ENCODE data around the gene SPRED2.

Gene SPRED2

DNA sequence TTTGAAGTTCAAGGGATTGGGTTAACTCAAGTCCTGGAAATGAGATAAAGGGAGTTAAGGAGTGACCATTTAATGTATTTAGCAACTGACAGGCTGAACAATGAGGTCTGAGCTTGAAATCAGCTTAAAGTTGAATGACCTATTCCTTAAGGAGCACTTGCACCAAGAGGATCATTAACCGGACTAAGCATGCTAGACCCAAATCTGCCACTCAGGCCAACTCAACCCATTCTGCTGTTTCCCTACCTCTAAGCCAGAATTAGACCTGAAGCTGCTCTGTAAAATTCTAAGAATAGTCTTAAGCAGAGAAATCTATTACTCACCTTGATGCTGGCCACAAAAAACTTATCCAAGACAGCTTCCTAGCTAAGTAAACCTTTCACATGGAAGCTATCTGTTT, 59.8 kb downstream of the SPRED2 start:
- Histone ChIP-seq H3K14ac (ENCODE audit: low read length) (no peak overlapping the region), H3K23ac (ENCODE audit: low read depth, low read length, poor library complexity) (no peak overlapping the region), H3K9ac (ENCODE audit: low read depth, low read length, poor library complexity) (no peak overlapping the region), H3K27ac (replicated peaks; ENCODE audit: low read length) (no peak overlapping the region), H2BK5ac (ENCODE audit: low read length) (no peak overlapping the region), H4K8ac (ENCODE audit: low read depth, low read length) (no peak overlapping the region), H3K27me3 (ENCODE audit: control insufficient read depth in 3 of 3, insufficient read depth in 3 of 3, low read depth in 1 of 3, low read length in 3 of 3) (no peaks in the 10 kb centered on the region), H2AFZ (ENCODE audit: low read length) (no peak overlapping the region), H2AK5ac (ENCODE audit: low read depth, low read length) (no peak overlapping the region), H3K4ac (ENCODE audit: low read length) (no peak overlapping the region), H3K9me3 (replicated peaks in 1 of 2; ENCODE audit: control insufficient read depth in 2 of 2, insufficient read depth in 1 of 2, low read depth in 1 of 2, low read length in 2 of 2) (no peaks in the 10 kb centered on the region), H3K36me3 (replicated peaks in 1 of 2; ENCODE audit: control insufficient read depth in 2 of 2, insufficient read depth in 2 of 2, low read length in 2 of 2) (peaks cover 3 to 5% of the 10 kb centered on the region in 2 donors), H3K79me1 (ENCODE audit: low read depth, low read length) (no peaks in the 10 kb centered on the region), H2BK12ac (ENCODE audit: low read length) (no peak overlapping the region), H4K91ac (ENCODE audit: low read depth, low read length, poor library complexity) (no peak overlapping the region), H2BK15ac (ENCODE audit: low read length) (no peak overlapping the region), H3K4me2 (ENCODE audit: insufficient read depth, low read length, poor library complexity, severe bottlenecking) (no peak overlapping the region), H3K4me1 (ENCODE audit: control insufficient read depth in 2 of 2, insufficient read depth in 1 of 2, low read depth in 1 of 2, low read length in 2 of 2) (peaks cover 20 to 25% of the 10 kb centered on the region in 2 donors), H3K18ac (ENCODE audit: low read length) (no peak overlapping the region), H3K4me3 (ENCODE audit: low read length in 2 of 2) (no peak overlapping the region), H2BK120ac (ENCODE audit: low read depth, low read length) (no peak overlapping the region)
- no peak for DNase-seq (ENCODE audit: low spot score)
- WGBS, 2 donors (ENCODE audit: extremely low coverage in 2 of 2, insufficient read length in 2 of 2, insufficient replicate concordance in 1 of 2): no CpG with 5 or more reads among the region's 1 CpG

DNA sequence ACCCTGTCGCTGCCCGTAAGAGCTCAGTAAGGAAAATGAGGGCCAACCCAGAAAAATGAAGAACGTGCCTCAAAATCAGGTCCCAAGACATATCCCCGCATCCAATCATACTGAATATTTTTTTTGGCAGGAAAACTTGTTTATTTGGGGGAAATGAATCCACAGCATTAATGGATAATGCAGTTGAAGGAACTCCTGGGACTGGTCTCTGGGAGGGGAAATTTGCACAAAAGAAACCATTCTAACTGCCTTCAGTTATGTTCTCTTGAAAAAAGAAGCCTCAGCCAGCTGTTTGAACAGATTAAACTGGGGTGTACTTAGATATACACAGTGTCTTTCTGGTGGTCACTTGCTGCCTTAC, 61.3 kb downstream of the SPRED2 start:
- no CpG with 5 or more reads among the region's 4 CpGs for WGBS, 2 donors (ENCODE audit: extremely low coverage in 2 of 2, insufficient read length in 2 of 2, insufficient replicate concordance in 1 of 2)

DNA sequence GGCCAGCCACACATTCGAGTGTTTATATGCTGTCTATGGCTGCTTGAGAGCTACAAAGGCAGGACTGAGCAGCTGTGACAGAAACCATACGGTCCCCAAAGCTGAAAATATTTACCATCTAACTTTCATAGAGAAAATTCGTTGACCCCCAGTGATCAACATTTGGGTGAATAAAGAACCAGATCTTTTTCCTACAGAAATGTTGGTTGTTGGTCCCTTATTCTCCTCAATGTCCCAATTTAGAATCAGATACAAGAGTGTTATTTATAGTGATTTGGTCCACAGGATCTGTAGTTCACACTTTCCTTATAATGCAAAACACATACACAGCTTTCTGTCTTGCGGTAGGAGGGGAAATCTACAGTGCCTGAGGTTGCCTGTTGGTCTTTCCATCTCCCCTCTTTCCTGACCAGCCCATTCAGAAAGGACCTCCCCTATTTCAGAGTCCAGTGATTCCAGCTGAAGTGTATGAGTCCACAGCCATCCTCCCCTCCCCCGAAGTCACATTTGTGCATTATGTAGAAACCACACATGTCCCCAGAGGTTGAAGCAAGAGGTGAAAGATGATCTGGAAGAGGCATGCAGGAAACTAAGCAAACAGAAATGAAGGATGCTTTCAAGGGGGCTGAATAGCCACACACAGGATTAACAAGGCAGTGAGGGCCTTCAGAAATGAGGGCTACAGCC, 61.9 kb downstream of the SPRED2 start:
- no peak for DNase-seq (ENCODE audit: low spot score)
- no peak overlapping the region for H4K8ac ChIP-seq (ENCODE audit: low read depth, low read length)
- H3K4ac ChIP-seq (ENCODE audit: low read length): no peak overlapping the region
- H4K91ac ChIP-seq (ENCODE audit: low read depth, low read length, poor library complexity): no peak overlapping the region
- H2AK5ac ChIP-seq (ENCODE audit: low read depth, low read length): no peak overlapping the region
- H3K9ac ChIP-seq (ENCODE audit: low read depth, low read length, poor library complexity): no peak overlapping the region
- no peak overlapping the region for H2BK120ac ChIP-seq (ENCODE audit: low read depth, low read length)
- peaks cover 20 to 45% of the 10 kb centered on the region in 2 donors for H3K4me1 ChIP-seq (ENCODE audit: control insufficient read depth in 2 of 2, insufficient read depth in 1 of 2, low read depth in 1 of 2, low read length in 2 of 2)
- WGBS, 2 donors (ENCODE audit: extremely low coverage in 2 of 2, insufficient read length in 2 of 2, insufficient replicate concordance in 1 of 2): no CpG with 5 or more reads among the region's 5 CpGs
- peak overlapping the region; percentile 15 for H3K27ac ChIP-seq (replicated peaks; ENCODE audit: low read length)
- H3K36me3 ChIP-seq (replicated peaks in 1 of 2; ENCODE audit: control insufficient read depth in 2 of 2, insufficient read depth in 2 of 2, low read length in 2 of 2): peaks cover 0 to 5% of the 10 kb centered on the region in 2 donors
- no peaks in the 10 kb centered on the region for H3K79me1 ChIP-seq (ENCODE audit: low read depth, low read length)
- no peak overlapping the region for H2BK15ac ChIP-seq (ENCODE audit: low read length)
- no peak overlapping the region for H3K23ac ChIP-seq (ENCODE audit: low read depth, low read length, poor library complexity)
- no peak overlapping the region for H2BK12ac ChIP-seq (ENCODE audit: low read length)
- no peak overlapping the region for H2BK5ac ChIP-seq (ENCODE audit: low read length)
- H3K4me3 ChIP-seq (ENCODE audit: low read length in 2 of 2): no peak overlapping the region
- H3K4me2 ChIP-seq (ENCODE audit: insufficient read depth, low read length, poor library complexity, severe bottlenecking): no peak overlapping the region
- no peak overlapping the region for H3K18ac ChIP-seq (ENCODE audit: low read length)
- no peaks in the 10 kb centered on the region for H3K27me3 ChIP-seq (ENCODE audit: control insufficient read depth in 3 of 3, insufficient read depth in 3 of 3, low read depth in 1 of 3, low read length in 3 of 3)
- H3K14ac ChIP-seq (ENCODE audit: low read length): no peak overlapping the region
- H3K9me3 ChIP-seq (replicated peaks in 1 of 2; ENCODE audit: control insufficient read depth in 2 of 2, insufficient read depth in 1 of 2, low read depth in 1 of 2, low read length in 2 of 2): no peaks in the 10 kb centered on the region
- no peak overlapping the region for H2AFZ ChIP-seq (ENCODE audit: low read length)

More for the DNA sequence above, 61.3 kb downstream of the SPRED2 start:
- Histone ChIP-seq H4K8ac (ENCODE audit: low read depth, low read length) (no peak overlapping the region), H3K27ac (replicated peaks; ENCODE audit: low read length) (peak overlapping the region; percentile 15), H3K36me3 (replicated peaks in 1 of 2; ENCODE audit: control insufficient read depth in 2 of 2, insufficient read depth in 2 of 2, low read length in 2 of 2) (peaks cover 0 to 5% of the 10 kb centered on the region in 2 donors), H3K4me2 (ENCODE audit: insufficient read depth, low read length, poor library complexity, severe bottlenecking) (no peak overlapping the region), H3K9me3 (replicated peaks in 1 of 2; ENCODE audit: control insufficient read depth in 2 of 2, insufficient read depth in 1 of 2, low read depth in 1 of 2, low read length in 2 of 2) (no peaks in the 10 kb centered on the region), H3K4ac (ENCODE audit: low read length) (no peak overlapping the region), H3K23ac (ENCODE audit: low read depth, low read length, poor library complexity) (no peak overlapping the region), H3K27me3 (ENCODE audit: control insufficient read depth in 3 of 3, insufficient read depth in 3 of 3, low read depth in 1 of 3, low read length in 3 of 3) (no peaks in the 10 kb centered on the region), H2BK15ac (ENCODE audit: low read length) (no peak overlapping the region), H2BK12ac (ENCODE audit: low read length) (no peak overlapping the region), H3K79me1 (ENCODE audit: low read depth, low read length) (no peaks in the 10 kb centered on the region), H4K91ac (ENCODE audit: low read depth, low read length, poor library complexity) (no peak overlapping the region), H3K14ac (ENCODE audit: low read length) (no peak overlapping the region), H3K9ac (ENCODE audit: low read depth, low read length, poor library complexity) (no peak overlapping the region), H2BK120ac (ENCODE audit: low read depth, low read length) (no peak overlapping the region), H3K4me3 (ENCODE audit: low read length in 2 of 2) (no peak overlapping the region), H3K4me1 (ENCODE audit: control insufficient read depth in 2 of 2, insufficient read depth in 1 of 2, low read depth in 1 of 2, low read length in 2 of 2) (peaks cover 19 to 40% of the 10 kb centered on the region in 2 donors), H2AK5ac (ENCODE audit: low read depth, low read length) (no peak overlapping the region), H2AFZ (ENCODE audit: low read length) (no peak overlapping the region), H2BK5ac (ENCODE audit: low read length) (no peak overlapping the region), H3K18ac (ENCODE audit: low read length) (no peak overlapping the region)
- DNase-seq (ENCODE audit: low spot score): no peak

DNA sequence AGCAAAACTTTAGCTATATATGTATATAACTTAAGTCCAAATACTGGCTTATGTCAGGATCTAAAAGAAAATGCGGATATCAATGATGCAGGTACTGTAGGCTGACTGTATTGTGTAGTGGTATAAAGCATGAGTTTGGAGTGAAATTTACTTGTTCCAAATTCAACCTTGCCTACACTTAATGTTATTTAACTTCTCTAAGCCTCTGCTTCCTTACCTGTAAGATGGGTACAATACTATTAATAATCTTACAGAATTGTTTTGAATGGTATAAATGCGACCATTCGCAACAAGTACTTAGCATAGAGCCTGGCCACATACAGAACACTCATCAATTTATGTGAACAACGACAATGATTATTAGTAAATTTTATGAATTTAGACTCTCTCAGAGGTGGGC, 62.4 kb downstream of the SPRED2 start:
- H2BK12ac ChIP-seq (ENCODE audit: low read length): no peak overlapping the region
- no peaks in the 10 kb centered on the region for H3K36me3 ChIP-seq (replicated peaks in 1 of 2; ENCODE audit: control insufficient read depth in 2 of 2, insufficient read depth in 2 of 2, low read length in 2 of 2)
- WGBS, 2 donors (ENCODE audit: extremely low coverage in 2 of 2, insufficient read length in 2 of 2, insufficient replicate concordance in 1 of 2): no CpG with 5 or more reads among the region's 4 CpGs
- H3K4me2 ChIP-seq (ENCODE audit: insufficient read depth, low read length, poor library complexity, severe bottlenecking): no peak overlapping the region
- H2BK5ac ChIP-seq (ENCODE audit: low read length): no peak overlapping the region
- no peak overlapping the region for H3K9ac ChIP-seq (ENCODE audit: low read depth, low read length, poor library complexity)
- no peak overlapping the region for H2BK120ac ChIP-seq (ENCODE audit: low read depth, low read length)
- H4K91ac ChIP-seq (ENCODE audit: low read depth, low read length, poor library complexity): no peak overlapping the region
- no peak overlapping the region for H4K8ac ChIP-seq (ENCODE audit: low read depth, low read length)
- H2AK5ac ChIP-seq (ENCODE audit: low read depth, low read length): no peak overlapping the region
- no peak for DNase-seq (ENCODE audit: low spot score)
- H3K27ac ChIP-seq (replicated peaks; ENCODE audit: low read length): no peak overlapping the region
- H3K27me3 ChIP-seq (ENCODE audit: control insufficient read depth in 3 of 3, insufficient read depth in 3 of 3, low read depth in 1 of 3, low read length in 3 of 3): no peaks in the 10 kb centered on the region
- no peaks in the 10 kb centered on the region for H3K9me3 ChIP-seq (replicated peaks in 1 of 2; ENCODE audit: control insufficient read depth in 2 of 2, insufficient read depth in 1 of 2, low read depth in 1 of 2, low read length in 2 of 2)
- H3K18ac ChIP-seq (ENCODE audit: low read length): no peak overlapping the region
- H3K4me1 ChIP-seq (ENCODE audit: control insufficient read depth in 2 of 2, insufficient read depth in 1 of 2, low read depth in 1 of 2, low read length in 2 of 2): peaks cover 19 to 50% of the 10 kb centered on the region in 2 donors
- H3K4me3 ChIP-seq (ENCODE audit: low read length in 2 of 2): no peak overlapping the region
- no peak overlapping the region for H3K4ac ChIP-seq (ENCODE audit: low read length)
- no peaks in the 10 kb centered on the region for H3K79me1 ChIP-seq (ENCODE audit: low read depth, low read length)
- no peak overlapping the region for H3K23ac ChIP-seq (ENCODE audit: low read depth, low read length, poor library complexity)
- H2AFZ ChIP-seq (ENCODE audit: low read length): no peak overlapping the region
- H3K14ac ChIP-seq (ENCODE audit: low read length): no peak overlapping the region
- no peak overlapping the region for H2BK15ac ChIP-seq (ENCODE audit: low read length)

Measured in neuronal stem cell (in vitro differentiated cells).